ENCODE data around the gene SMIM32. TPM values are rescaled to one million over a fixed set of nuclear protein-coding genes. Genes with fewer than 3 reads are reported as not detected.
A peak's percentile ranks its signal among the peaks of the same experiment; 100 is the strongest.

SMIM32 gene
- total and polyA plus RNA-seq, 9 of the 15 experiments (the other 6 are each of a cell fraction or from before 2014, with no cell fraction given): not detected

DNA sequence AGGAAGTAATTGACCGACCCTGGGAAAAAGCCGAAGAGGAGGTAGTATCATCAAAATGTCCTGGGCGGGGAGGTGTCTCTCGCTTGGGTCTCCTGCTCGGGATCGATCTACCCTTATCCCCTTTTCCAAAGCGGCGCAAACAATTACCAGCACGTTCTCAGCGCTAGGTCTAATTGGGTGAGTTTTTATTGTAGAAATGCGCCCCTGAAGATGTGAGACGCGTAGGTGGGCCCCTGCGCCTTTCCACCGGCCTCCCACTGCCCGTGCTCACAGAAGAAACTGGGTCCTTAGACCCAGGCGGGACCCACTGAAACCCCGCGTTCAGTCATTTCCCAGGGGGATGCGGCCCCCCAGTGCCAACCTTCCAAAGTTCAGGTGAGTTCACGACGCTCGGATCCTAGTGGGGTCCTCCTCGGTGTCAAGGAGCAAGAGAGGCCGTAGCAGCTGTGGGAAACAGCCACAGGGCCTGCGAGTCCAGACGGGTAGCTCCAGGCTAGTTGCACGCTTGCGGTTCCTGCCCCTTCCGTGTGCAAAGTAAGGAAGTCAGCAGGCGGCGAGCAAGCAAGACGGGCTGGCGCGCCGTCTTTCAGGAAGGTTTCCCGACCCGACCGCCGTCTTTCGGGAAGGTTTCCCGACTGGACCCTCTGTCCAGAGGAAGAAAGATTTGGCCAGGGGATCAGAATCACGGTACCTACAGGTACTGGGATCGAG is 1.5 kb downstream of the SMIM32 start (continued):
- TF ChIP-seq COPS2 (conservative IDR thresholded peaks at IDR 0.05) (no peak), HMG20A (CRISPR knock-in tag; conservative IDR thresholded peaks at IDR 0.05) (no peak)

DNA sequence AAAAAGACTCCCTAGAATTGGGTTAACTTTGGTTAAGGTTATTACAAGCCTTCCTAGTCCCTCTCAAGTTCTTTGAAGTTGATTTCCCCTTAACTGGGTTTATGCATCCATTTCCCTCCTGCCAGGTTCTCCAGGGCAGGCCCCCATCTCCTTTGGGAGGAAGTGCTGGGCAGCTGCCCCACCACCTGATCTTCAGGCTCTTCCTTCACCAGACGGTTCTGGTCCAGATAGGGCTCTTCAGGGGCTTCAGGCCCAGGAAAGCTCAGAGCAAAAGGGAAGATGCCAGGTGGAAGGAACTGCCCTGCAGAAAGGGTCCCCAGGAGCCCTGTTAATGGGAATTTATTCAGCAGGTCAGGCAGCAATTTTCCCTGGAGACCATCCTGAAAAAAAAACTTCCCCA is 2.1 kb downstream of the SMIM32 start:
- CTCF ChIA-PET (ENCODE audit: low intra/inter-chr PET ratio): no interaction called here
- no peak overlapping the region for H3K9ac ChIP-seq (ENCODE audit: insufficient read depth in 1 of 2, low read depth in 2 of 2, low read length in 2 of 2)
- intact Hi-C loops (cut with micrococcal nuclease) (no loop called here), in situ Hi-C loops (cut with MboI) (no loop called here)
- ATAC-seq: no peak
- no peaks in the 10 kb centered on the region for H3K36me3 ChIP-seq (ENCODE audit: control insufficient read depth, insufficient read depth, low read length)
- H3K27ac ChIP-seq (ENCODE audit: extremely low read depth, low read depth, low read length): no peak overlapping the region
- H3K9me1 ChIP-seq (ENCODE audit: control insufficient read depth, insufficient read depth, low read length): no peaks in the 10 kb centered on the region
- H3K4me2 ChIP-seq (ENCODE audit: insufficient read depth, low read length): no peak overlapping the region
- POLR2A ChIA-PET: no interaction called here
- no peak overlapping the region for H3K4me3 ChIP-seq
- H3K79me2 ChIP-seq (ENCODE audit: control insufficient read depth, insufficient read depth, low read length): no peaks in the 10 kb centered on the region
- no peak for TF ChIP-seq SIN3B (IDR thresholded peaks at IDR 0.05; ENCODE audit: low read depth)
- TF ChIP-seq, protein P1, sequence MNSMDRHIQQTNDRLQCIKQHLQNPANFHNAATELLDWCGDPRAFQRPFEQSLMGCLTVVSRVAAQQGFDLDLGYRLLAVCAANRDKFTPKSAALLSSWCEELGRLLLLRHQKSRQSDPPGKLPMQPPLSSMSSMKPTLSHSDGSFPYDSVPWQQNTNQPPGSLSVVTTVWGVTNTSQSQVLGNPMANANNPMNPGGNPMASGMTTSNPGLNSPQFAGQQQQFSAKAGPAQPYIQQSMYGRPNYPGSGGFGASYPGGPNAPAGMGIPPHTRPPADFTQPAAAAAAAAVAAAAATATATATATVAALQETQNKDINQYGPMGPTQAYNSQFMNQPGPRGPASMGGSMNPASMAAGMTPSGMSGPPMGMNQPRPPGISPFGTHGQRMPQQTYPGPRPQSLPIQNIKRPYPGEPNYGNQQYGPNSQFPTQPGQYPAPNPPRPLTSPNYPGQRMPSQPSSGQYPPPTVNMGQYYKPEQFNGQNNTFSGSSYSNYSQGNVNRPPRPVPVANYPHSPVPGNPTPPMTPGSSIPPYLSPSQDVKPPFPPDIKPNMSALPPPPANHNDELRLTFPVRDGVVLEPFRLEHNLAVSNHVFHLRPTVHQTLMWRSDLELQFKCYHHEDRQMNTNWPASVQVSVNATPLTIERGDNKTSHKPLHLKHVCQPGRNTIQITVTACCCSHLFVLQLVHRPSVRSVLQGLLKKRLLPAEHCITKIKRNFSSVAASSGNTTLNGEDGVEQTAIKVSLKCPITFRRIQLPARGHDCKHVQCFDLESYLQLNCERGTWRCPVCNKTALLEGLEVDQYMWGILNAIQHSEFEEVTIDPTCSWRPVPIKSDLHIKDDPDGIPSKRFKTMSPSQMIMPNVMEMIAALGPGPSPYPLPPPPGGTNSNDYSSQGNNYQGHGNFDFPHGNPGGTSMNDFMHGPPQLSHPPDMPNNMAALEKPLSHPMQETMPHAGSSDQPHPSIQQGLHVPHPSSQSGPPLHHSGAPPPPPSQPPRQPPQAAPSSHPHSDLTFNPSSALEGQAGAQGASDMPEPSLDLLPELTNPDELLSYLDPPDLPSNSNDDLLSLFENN (IDR thresholded peaks at IDR 0.05; ENCODE audit: low read depth in 2 of 2, low read length in 2 of 2): no peak
- TF ChIP-seq SPI1 (IDR thresholded peaks at IDR 0.05; ENCODE audit: borderline replicate concordance, low read depth, low read length): 0 out of 2 replicates have a peak, but pooled peaks have one; percentile 10
- TF ChIP-seq, protein P2, sequence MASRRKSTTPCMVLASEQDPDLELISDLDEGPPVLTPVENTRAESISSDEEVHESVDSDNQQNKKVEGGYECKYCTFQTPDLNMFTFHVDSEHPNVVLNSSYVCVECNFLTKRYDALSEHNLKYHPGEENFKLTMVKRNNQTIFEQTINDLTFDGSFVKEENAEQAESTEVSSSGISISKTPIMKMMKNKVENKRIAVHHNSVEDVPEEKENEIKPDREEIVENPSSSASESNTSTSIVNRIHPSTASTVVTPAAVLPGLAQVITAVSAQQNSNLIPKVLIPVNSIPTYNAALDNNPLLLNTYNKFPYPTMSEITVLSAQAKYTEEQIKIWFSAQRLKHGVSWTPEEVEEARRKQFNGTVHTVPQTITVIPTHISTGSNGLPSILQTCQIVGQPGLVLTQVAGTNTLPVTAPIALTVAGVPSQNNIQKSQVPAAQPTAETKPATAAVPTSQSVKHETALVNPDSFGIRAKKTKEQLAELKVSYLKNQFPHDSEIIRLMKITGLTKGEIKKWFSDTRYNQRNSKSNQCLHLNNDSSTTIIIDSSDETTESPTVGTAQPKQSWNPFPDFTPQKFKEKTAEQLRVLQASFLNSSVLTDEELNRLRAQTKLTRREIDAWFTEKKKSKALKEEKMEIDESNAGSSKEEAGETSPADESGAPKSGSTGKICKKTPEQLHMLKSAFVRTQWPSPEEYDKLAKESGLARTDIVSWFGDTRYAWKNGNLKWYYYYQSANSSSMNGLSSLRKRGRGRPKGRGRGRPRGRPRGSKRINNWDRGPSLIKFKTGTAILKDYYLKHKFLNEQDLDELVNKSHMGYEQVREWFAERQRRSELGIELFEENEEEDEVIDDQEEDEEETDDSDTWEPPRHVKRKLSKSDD (conservative IDR thresholded peaks at IDR 0.05; ENCODE audit: low read length): no peak
- no peak for TF ChIP-seq POLR2AphosphoS2 (IDR thresholded peaks at IDR 0.05; ENCODE audit: low read length)
- H3K27me3 ChIP-seq (ENCODE audit: control insufficient read depth in 2 of 2, insufficient read depth in 2 of 2, low read length in 2 of 2): peaks cover 0 to 27% of the 10 kb centered on the region in 2 experiments
- DNase-seq (ENCODE audit: extremely low read depth in 1 of 4, low spot score in 3 of 4): no peak
- no peak for FAIRE-seq
- H4K20me1 ChIP-seq (replicated peaks; ENCODE audit: control insufficient read depth, insufficient read depth, low read length): no peaks in the 10 kb centered on the region
- WGBS (ENCODE audit: insufficient coverage, low coverage, missing lambda C conversion rate): 45% methylated on average over 1 of the region's 1 CpG
- H2AFZ ChIP-seq (ENCODE audit: low read depth, low read length): no peak overlapping the region
- no TSS peak for BruUV-seq (replicated peaks)
- H3K4me1 ChIP-seq (replicated peaks in 1 of 2; ENCODE audit: control insufficient read depth in 2 of 2, insufficient read depth in 2 of 2, low read length in 2 of 2): peaks cover 7 to 20% of the 10 kb centered on the region in 2 experiments; a peak in 4 of 5 replicates
- no peaks in the 10 kb centered on the region for H3K9me3 ChIP-seq (replicated peaks; ENCODE audit: control insufficient read depth, insufficient read depth, low read depth, low read length)

Measured in K562 (cell line).